Mucosa of rectum (tissue), 2 donors: ENCODE data around the gene FOXN1.
"Not testable (repeated sequence)": the region's sequence is repeated elsewhere in the genome, so short reads cannot be mapped to it uniquely, and the experiment has no call there.

Experiments used
- H3K27ac ChIP-seq, 2 donors: one replicate each; pipeline ENCODE4 v1.7.0; 2013; ENCODE audit warnings: inconsistent platforms in 2 of 2, low read depth in 2 of 2, low read length in 2 of 2
- H3K27me3 ChIP-seq, 2 donors: one replicate each; pipeline ENCODE4 v1.7.0; 2013; ENCODE audit warnings: low read length in 2 of 2; ENCODE audit not compliant: control insufficient read depth in 2 of 2, insufficient read depth in 2 of 2
- H3K36me3 ChIP-seq, 2 donors: one replicate each; pipeline ENCODE4 v1.7.0; 2013; ENCODE audit warnings: low read length in 2 of 2; ENCODE audit not compliant: control insufficient read depth in 2 of 2, insufficient read depth in 2 of 2
- H3K4me1 ChIP-seq, 2 donors: one replicate each; pipeline ENCODE4 v1.7.0; 2013; ENCODE audit warnings: low read length in 2 of 2, mild to moderate bottlenecking in 1 of 2; ENCODE audit not compliant: control insufficient read depth in 2 of 2, insufficient read depth in 2 of 2
- H3K4me3 ChIP-seq, 2 donors: one replicate each; pipeline ENCODE4 v1.7.0; 2013; ENCODE audit warnings: low read length in 2 of 2
- H3K9ac ChIP-seq, 2 donors: one replicate each; pipeline ENCODE4 v1.7.0; 2013; ENCODE audit warnings: low read length in 2 of 2, low read depth in 1 of 2, mild to moderate bottlenecking in 1 of 2
- H3K9me3 ChIP-seq, 2 donors: one replicate each; pipeline ENCODE4 v1.7.0; 2013; ENCODE audit warnings: low read length in 2 of 2; ENCODE audit not compliant: control insufficient read depth in 2 of 2
- donor health status: healthy.
- donor health status: Normal muscosa, but diverticular disease.

FOXN1 gene

DNA sequence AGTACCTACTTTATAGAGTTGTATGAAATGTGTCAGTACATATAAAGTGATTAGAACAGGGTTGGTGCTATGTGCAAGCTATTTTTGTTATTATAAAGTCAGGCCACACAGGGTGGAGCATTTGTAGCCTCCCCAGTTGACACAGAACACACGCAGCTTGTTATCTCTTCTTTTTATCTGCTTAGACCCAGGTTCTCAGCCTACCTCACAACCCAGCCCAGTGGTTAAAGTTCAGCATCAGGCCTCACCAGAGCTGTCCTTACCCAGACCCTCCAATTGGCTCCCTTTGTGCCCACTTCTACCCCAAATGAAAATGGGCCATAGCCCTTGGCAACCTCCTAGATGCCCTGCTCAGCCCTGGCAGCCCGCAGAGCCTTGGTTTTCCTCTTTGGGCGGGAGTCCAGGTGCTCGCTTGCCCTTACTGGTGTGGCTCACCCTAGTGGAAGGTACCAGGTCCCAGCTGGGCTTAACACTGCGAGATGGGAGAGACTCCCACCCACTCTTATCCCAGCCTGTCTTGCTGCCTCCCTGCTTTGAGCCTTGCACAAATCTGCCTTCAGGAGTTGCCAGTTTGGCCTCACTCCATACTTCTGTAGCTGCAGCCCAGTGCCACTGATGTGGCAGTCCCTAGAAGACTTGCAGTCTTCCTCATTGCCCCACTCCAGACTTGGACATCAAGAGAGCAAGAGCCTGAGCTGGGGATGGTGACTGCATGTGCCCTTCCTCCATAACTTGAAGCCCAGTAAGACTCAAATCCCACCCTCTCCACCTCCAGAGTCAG, 66.3 kb downstream of the FOXN1 start:
- peaks cover 20 to 22% of the 10 kb centered on the region in 2 donors for H3K4me1 ChIP-seq
- peak overlapping the region; percentile 81 to 83 for H3K27ac ChIP-seq
- H3K9ac ChIP-seq = peak overlapping the region in 1 of 2 donors; percentile 95
- H3K4me3 ChIP-seq = peak overlapping the region in 1 of 2 donors; percentile 85
- no peaks in the 10 kb centered on the region for H3K9me3 ChIP-seq
- H3K36me3 ChIP-seq = no peaks in the 10 kb centered on the region
- no peaks in the 10 kb centered on the region for H3K27me3 ChIP-seq

DNA sequence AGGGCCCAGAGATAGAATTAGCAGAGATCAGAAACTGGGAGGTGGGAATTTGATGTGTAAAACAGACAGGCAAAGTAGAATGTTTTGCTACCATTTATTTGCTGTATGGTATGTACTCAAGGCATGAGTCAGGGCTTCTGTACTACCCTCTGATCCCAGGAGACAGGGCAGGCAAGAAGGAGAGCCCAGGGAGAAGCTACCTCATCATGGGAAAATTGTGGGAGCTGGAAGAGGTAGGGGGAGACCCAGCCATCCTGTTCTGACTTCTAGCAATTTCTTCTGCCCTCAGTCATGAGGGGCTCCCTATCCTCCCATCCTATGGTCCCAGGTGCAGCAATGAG, 66.9 kb downstream of the FOXN1 start:
- no peak overlapping the region for H3K9ac ChIP-seq
- H3K4me3 ChIP-seq = no peak overlapping the region
- H3K27ac ChIP-seq = no peak overlapping the region
- H3K36me3 ChIP-seq = no peaks in the 10 kb centered on the region
- H3K9me3 ChIP-seq = no peaks in the 10 kb centered on the region
- H3K27me3 ChIP-seq = no peaks in the 10 kb centered on the region
- H3K4me1 ChIP-seq = peaks cover 20 to 22% of the 10 kb centered on the region in 2 donors

DNA sequence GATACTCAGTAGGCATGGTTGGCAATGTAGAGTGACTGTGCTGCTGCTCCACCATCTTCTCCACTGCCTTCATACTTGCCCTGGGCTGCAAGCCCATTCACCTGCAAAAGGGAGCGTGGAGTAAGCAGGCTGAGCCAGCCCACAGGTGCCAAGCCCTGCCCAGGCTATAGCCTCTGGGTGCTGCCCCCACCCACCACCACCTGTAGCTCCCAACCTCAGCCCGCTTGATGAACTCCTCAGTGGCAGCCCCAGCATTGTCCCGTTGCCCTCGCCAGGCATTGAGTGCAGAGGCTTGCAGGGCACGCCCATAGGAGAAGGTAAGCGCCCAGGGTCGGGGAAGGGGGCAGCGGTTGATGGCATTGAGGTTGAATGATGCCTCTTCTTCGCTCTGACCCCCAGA, 67.4 kb downstream of the FOXN1 start:
- Histone ChIP-seq H3K27ac (no peak overlapping the region), H3K36me3 (peaks cover 0 to 4% of the 10 kb centered on the region in 2 donors), H3K4me1 (peaks cover 20 to 22% of the 10 kb centered on the region in 2 donors), H3K27me3 (no peaks in the 10 kb centered on the region), H3K9me3 (no peaks in the 10 kb centered on the region), H3K4me3 (no peak overlapping the region), H3K9ac (no peak overlapping the region)

GRCh38 chr17:28573966-28574480, 67.9 kb downstream of the FOXN1 start:
- no peak overlapping the region for H3K4me3 ChIP-seq

DNA sequence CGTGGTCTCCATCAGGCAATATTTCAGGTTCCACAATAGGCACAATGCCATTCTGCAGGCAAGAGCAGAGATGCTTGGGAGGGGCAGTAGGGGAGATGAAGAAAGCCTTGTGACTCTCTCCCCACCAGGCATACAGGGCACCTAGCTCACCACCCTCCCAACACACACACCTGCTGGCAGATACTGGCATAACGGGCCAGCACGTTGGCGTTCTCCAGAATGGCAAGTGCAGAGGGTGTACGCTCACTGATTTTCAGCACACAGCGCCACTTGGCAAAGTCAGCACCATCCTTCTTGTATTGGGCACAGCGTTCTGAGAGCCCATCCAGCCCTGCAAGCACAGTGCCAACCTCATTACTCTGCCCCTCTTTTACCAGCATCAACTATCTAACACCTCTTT, 68.4 kb downstream of the FOXN1 start:
- no peaks in the 10 kb centered on the region for H3K27me3 ChIP-seq
- no peak overlapping the region for H3K9ac ChIP-seq
- H3K9me3 ChIP-seq = no peaks in the 10 kb centered on the region
- no peak overlapping the region for H3K4me3 ChIP-seq
- H3K27ac ChIP-seq = no peak overlapping the region
- peaks cover 20 to 22% of the 10 kb centered on the region in 2 donors for H3K4me1 ChIP-seq
- H3K36me3 ChIP-seq = peaks cover 3 to 4% of the 10 kb centered on the region in 2 donors

More at GRCh38 chr17:28573966-28574480, 67.9 kb downstream of the FOXN1 start:
- peaks cover under 1 to 4% of the 10 kb centered on the region in 2 donors for H3K36me3 ChIP-seq
- no peak overlapping the region for H3K27ac ChIP-seq
- H3K27me3 ChIP-seq = no peaks in the 10 kb centered on the region
- H3K4me1 ChIP-seq = peaks cover 20 to 22% of the 10 kb centered on the region in 2 donors
- H3K9ac ChIP-seq = no peak overlapping the region
- H3K9me3 ChIP-seq = no peaks in the 10 kb centered on the region

DNA sequence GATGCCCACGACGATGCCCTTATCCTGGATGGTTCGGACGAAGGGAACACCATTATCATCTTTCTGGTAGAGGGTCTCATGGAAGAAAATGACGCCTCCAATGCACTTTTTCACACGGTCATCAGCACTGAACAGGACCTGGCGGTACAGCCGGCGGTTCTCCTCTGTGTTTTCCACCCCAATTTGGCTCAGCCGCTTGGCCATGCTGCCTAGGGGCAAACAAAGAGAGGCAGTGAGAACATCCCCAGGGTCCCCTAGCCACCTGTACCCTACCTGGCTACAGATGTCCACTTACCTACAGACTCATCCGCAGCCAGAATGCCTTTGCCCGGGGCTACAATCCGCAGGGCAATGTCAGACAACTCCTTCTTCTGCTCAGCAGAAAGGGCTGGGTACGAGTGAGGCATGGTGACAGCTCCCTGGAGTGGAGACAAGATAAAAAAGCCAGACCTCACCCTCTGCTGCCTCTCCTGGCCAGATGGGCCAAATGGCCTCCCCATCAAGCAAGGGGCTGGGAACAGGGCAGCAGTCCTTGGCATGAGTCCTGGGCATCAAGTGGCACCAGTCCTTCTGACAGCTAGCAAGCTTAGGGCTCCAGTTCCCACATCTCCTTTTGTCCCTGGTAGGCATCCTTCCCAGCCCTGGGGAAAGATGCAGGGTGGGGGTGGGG, 69.1 kb downstream of the FOXN1 start:
- H3K9me3 ChIP-seq = no peaks in the 10 kb centered on the region
- peaks cover 19 to 20% of the 10 kb centered on the region in 2 donors for H3K4me1 ChIP-seq
- H3K27ac ChIP-seq = no peak overlapping the region
- H3K27me3 ChIP-seq = no peaks in the 10 kb centered on the region
- no peak overlapping the region for H3K4me3 ChIP-seq
- no peak overlapping the region for H3K9ac ChIP-seq
- H3K36me3 ChIP-seq = peaks cover 3 to 4% of the 10 kb centered on the region in 2 donors

GRCh38 chr17:28576016-28576415, 69.9 kb downstream of the FOXN1 start:
- H3K4me3 ChIP-seq, H3K27ac ChIP-seq, H3K9ac ChIP-seq, H3K36me3 ChIP-seq, H3K27me3 ChIP-seq, H3K9me3 ChIP-seq: not testable (repeated sequence)
- H3K4me1 ChIP-seq = peaks cover 13 to 17% of the 10 kb centered on the region in 2 donors

- Histone ChIP-seq H3K4me1 (peaks cover 10 to 15% of the 10 kb centered on the region in 2 donors), H3K4me3 (peak within 1 kb of the TSS; percentile 38 to 56), H3K27ac (no peak within 1 kb of the TSS), H3K36me3 (peaks cover 3 to 4% of the 10 kb centered on the region in 2 donors), H3K9me3 (no peaks in the 10 kb centered on the region), H3K27me3 (no peaks in the 10 kb centered on the region), H3K9ac (peak within 1 kb of the TSS in 1 of 2 donors; percentile 6)
Measured at GRCh38 chr17:28576758-28577465, 70.8 kb downstream of the FOXN1 start, which contains the start of gene ALDOC. Gene ALDOC, minus strand, starts transcription at chr17:28576895. Its CDS starts 1,363 bp downstream, at chr17:28575532.

DNA sequence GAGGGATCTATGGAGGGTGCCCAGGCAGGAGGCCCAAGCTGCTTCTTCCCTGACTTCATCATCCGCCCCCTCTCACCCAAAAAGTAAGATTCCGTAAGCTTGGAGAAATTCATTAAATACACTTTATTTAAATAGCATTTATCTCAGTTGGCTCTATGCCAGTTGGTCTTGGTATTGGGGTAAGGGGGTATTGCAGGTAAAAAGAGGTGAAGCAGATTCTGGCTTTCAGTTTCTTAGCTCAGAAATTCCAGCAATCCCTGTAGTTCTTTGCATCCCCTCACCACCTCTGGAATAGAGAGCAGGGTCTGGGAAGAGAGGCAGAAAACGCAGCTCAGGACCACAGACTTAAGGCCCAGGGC, 71.3 kb downstream of the FOXN1 start:
- H3K27ac ChIP-seq = no peak overlapping the region

More for the DNA sequence above, 71.3 kb downstream of the FOXN1 start:
- Histone ChIP-seq H3K4me3 (no peak overlapping the region), H3K27me3 (no peaks in the 10 kb centered on the region), H3K4me1 (peaks cover 5 to 10% of the 10 kb centered on the region in 2 donors), H3K36me3 (peaks cover 5 to 10% of the 10 kb centered on the region in 2 donors), H3K9ac (no peak overlapping the region), H3K9me3 (no peaks in the 10 kb centered on the region)
